ENCODE measurements around the gene COL5A2.

DNA sequence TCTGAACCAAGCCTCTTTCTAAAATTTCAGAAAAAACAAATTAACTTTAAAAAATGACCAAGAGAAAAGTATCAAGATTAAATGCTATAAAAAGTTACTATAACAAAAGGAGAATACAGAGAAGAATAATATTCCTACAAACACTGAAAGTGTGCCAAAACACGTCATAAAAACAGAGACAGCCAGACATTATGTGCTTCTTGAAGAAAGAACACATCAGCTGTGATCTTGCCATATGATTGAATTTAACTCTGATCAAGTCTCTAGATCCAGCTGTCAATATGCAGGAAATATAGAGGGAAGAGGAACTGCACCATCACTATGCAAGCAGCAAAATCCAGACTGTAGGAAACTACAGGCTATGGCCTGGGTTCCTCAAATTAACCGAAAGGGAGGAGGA is 33.7 kb upstream of the COL5A2 start:
- no peak for TF ChIP-seq POLR2A (IDR thresholded peaks at IDR 0.05)
- TF ChIP-seq, protein P1, sequence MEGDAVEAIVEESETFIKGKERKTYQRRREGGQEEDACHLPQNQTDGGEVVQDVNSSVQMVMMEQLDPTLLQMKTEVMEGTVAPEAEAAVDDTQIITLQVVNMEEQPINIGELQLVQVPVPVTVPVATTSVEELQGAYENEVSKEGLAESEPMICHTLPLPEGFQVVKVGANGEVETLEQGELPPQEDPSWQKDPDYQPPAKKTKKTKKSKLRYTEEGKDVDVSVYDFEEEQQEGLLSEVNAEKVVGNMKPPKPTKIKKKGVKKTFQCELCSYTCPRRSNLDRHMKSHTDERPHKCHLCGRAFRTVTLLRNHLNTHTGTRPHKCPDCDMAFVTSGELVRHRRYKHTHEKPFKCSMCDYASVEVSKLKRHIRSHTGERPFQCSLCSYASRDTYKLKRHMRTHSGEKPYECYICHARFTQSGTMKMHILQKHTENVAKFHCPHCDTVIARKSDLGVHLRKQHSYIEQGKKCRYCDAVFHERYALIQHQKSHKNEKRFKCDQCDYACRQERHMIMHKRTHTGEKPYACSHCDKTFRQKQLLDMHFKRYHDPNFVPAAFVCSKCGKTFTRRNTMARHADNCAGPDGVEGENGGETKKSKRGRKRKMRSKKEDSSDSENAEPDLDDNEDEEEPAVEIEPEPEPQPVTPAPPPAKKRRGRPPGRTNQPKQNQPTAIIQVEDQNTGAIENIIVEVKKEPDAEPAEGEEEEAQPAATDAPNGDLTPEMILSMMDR (IDR thresholded peaks at IDR 0.05): no peak
